Dendritic cell treated with granulocyte-macrophage colony-stimulating factor and Interleukin-4, amounts not matched to agents 40 ng/mL and 50 ng/mL, for 4 days (primary cell): ENCODE measurements around the gene PDSS2.

ENCODE experiments used
- H3K27ac Mint-ChIP-seq: one replicate; pipeline ENCODE4 v1.8.0; 2022; ENCODE audit warnings: mild to moderate bottlenecking, mixed read lengths
- H3K27me3 Mint-ChIP-seq: one replicate; pipeline ENCODE4 v1.8.0; 2022; ENCODE audit warnings: mild to moderate bottlenecking, mixed read lengths
- H3K36me3 Mint-ChIP-seq: one replicate; pipeline ENCODE4 v1.8.0; 2022; ENCODE audit warnings: low read depth, mixed read lengths
- H3K4me1 Mint-ChIP-seq: one replicate; pipeline ENCODE4 v1.8.0; 2022; ENCODE audit warnings: low read depth, mixed read lengths
- H3K4me3 Mint-ChIP-seq: one replicate; pipeline ENCODE4 v1.8.0; 2022; ENCODE audit warnings: mild to moderate bottlenecking, moderate library complexity, mixed read lengths
- H3K9me3 Mint-ChIP-seq: one replicate; pipeline ENCODE4 v1.8.0; 2022; ENCODE audit warnings: mixed read lengths
- intact Hi-C: fragments of 100-400 bp; cut with micrococcal nuclease; formaldehyde crosslinking; loops from one replicate; pipeline ENCODE4 v1.15.0; 2022

PDSS2 gene

GRCh38 chr6:107418118-107418517 lies 41.2 kb downstream of the PDSS2 start:
- Mint-ChIP-seq H3K4me1 (no peaks in the 10 kb centered on the region), H3K27me3 (no peaks in the 10 kb centered on the region), H3K36me3 (no peaks in the 10 kb centered on the region), H3K27ac (no peak overlapping the region), H3K4me3 (no peak overlapping the region), H3K9me3 (no peaks in the 10 kb centered on the region)
- intact Hi-C loops, result no loop called here

GRCh38 chr6:107416145-107416544 lies 43.2 kb downstream of the PDSS2 start:
- H3K4me1 Mint-ChIP-seq, result no peaks in the 10 kb centered on the region
- H3K9me3 Mint-ChIP-seq, result no peaks in the 10 kb centered on the region
- intact Hi-C loops, result no loop called here
- no peak overlapping the region for H3K27ac Mint-ChIP-seq
- H3K27me3 Mint-ChIP-seq, result no peaks in the 10 kb centered on the region
- H3K4me3 Mint-ChIP-seq, result no peak overlapping the region
- no peaks in the 10 kb centered on the region for H3K36me3 Mint-ChIP-seq

- peaks cover 4% of the 10 kb centered on the region for H3K4me1 Mint-ChIP-seq
- intact Hi-C loops, result no loop called here
- H3K36me3 Mint-ChIP-seq, result no peaks in the 10 kb centered on the region
- H3K27me3 Mint-ChIP-seq, result no peaks in the 10 kb centered on the region
- H3K27ac Mint-ChIP-seq, result no peak overlapping the region
- no peaks in the 10 kb centered on the region for H3K9me3 Mint-ChIP-seq
- no peak overlapping the region for H3K4me3 Mint-ChIP-seq
Observed at GRCh38 chr6:107413966-107414645, 45.3 kb downstream of the PDSS2 start.

DNA sequence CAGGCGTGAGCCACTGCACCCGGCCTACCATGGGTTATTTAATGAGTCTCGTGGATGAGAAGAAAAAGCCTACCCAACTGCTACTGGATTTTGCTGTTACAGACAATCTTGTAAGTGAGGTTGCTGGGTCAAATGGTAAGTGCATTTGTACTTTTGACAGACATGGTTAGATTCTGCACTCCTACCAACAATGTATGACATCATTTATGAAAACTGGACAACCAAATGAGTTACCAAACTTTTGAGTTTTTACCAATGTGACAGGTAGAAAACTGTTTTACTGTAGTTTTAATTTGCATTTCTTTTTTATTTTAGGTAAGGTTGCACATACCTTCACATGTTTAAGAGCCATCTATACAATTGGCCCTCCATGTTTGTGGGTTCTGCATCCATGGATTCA lies 48.2 kb downstream of the PDSS2 start:
- intact Hi-C loops, result no loop called here
- H3K4me3 Mint-ChIP-seq, result no peak overlapping the region
- no peaks in the 10 kb centered on the region for H3K36me3 Mint-ChIP-seq
- no peaks in the 10 kb centered on the region for H3K9me3 Mint-ChIP-seq
- H3K4me1 Mint-ChIP-seq, result peaks cover 9% of the 10 kb centered on the region
- no peaks in the 10 kb centered on the region for H3K27me3 Mint-ChIP-seq
- H3K27ac Mint-ChIP-seq, result no peak overlapping the region

- Mint-ChIP-seq H3K27me3 (no peaks in the 10 kb centered on the region), H3K4me3 (no peak overlapping the region), H3K27ac (no peak overlapping the region), H3K36me3 (peaks cover 6% of the 10 kb centered on the region), H3K4me1 (peaks cover 9% of the 10 kb centered on the region), H3K9me3 (peaks cover 7% of the 10 kb centered on the region)
- intact Hi-C loops, result no loop called here
Observed at GRCh38 chr6:107409942-107410341, 49.4 kb downstream of the PDSS2 start.

DNA sequence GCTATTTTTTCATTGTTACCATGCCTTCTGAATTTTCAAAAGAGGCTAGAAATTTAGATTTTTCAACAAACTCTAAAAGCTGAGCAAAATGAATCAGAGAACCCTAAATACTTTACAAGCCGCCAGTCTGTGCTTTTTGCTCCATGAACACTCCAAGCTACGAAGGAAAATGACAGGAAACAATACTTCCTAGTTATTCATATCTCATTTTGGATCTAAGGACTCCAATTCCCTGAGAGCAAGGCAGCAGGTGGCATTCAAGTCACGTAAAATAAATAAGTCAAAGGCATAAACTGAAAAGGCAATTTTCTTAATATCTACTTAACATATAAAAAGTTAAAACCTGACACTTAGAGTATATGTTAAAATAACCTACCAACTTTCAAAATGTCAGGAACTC lies 50.6 kb downstream of the PDSS2 start:
- Mint-ChIP-seq H3K36me3 (peaks cover 19% of the 10 kb centered on the region), H3K9me3 (peaks cover 20% of the 10 kb centered on the region), H3K27me3 (no peaks in the 10 kb centered on the region), H3K27ac (no peak overlapping the region), H3K4me1 (peaks cover 9% of the 10 kb centered on the region), H3K4me3 (no peak overlapping the region)
- intact Hi-C loops, result no loop called here

GRCh38 chr6:107405002-107405401 lies 54.4 kb downstream of the PDSS2 start:
- H3K27ac Mint-ChIP-seq, result no peak overlapping the region
- peaks cover 9% of the 10 kb centered on the region for H3K4me1 Mint-ChIP-seq
- H3K9me3 Mint-ChIP-seq, result peaks cover 48% of the 10 kb centered on the region
- H3K4me3 Mint-ChIP-seq, result no peak overlapping the region
- no peaks in the 10 kb centered on the region for H3K27me3 Mint-ChIP-seq
- H3K36me3 Mint-ChIP-seq, result peaks cover 56% of the 10 kb centered on the region
- intact Hi-C loops, result no loop called here

DNA sequence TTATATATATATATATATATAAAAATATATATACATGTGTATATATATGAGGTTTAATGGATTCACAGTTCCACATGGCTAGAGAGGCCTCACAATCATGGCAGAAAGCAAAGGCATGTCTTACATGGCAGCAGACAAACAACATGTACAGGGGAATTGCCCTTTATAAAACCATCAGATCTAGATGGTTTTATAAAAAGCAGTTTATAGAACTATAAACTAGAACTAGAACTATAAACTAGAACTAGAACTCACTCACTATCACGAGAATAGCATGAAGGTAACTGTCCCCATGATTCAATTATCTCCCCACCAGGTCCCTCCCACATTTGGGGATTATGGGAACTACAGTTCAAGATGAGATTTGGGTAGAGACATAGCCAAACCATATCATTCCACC lies 56.8 kb downstream of the PDSS2 start:
- H3K27ac Mint-ChIP-seq, result no peak overlapping the region
- intact Hi-C loops, result no loop called here
- peaks cover 48% of the 10 kb centered on the region for H3K9me3 Mint-ChIP-seq
- peaks cover 9% of the 10 kb centered on the region for H3K4me1 Mint-ChIP-seq
- peaks cover 56% of the 10 kb centered on the region for H3K36me3 Mint-ChIP-seq
- H3K4me3 Mint-ChIP-seq, result no peak overlapping the region
- no peaks in the 10 kb centered on the region for H3K27me3 Mint-ChIP-seq

GRCh38 chr6:107401573-107401972 lies 57.8 kb downstream of the PDSS2 start:
- H3K4me3 Mint-ChIP-seq, result no peak overlapping the region
- peaks cover 56% of the 10 kb centered on the region for H3K36me3 Mint-ChIP-seq
- H3K27me3 Mint-ChIP-seq, result no peaks in the 10 kb centered on the region
- intact Hi-C loops, result no loop called here
- no peak overlapping the region for H3K27ac Mint-ChIP-seq
- H3K9me3 Mint-ChIP-seq, result peaks cover 52% of the 10 kb centered on the region
- H3K4me1 Mint-ChIP-seq, result peaks cover 4% of the 10 kb centered on the region

- no peaks in the 10 kb centered on the region for H3K27me3 Mint-ChIP-seq
- no peak overlapping the region for H3K27ac Mint-ChIP-seq
- H3K4me3 Mint-ChIP-seq, result no peak overlapping the region
- H3K9me3 Mint-ChIP-seq, result peaks cover 61% of the 10 kb centered on the region
- peaks cover 63% of the 10 kb centered on the region for H3K36me3 Mint-ChIP-seq
- peaks cover 4% of the 10 kb centered on the region for H3K4me1 Mint-ChIP-seq
- intact Hi-C loops, result no loop called here
Observed at GRCh38 chr6:107400616-107401147, 58.7 kb downstream of the PDSS2 start.

GRCh38 chr6:107399935-107400334 lies 59.4 kb downstream of the PDSS2 start:
- Mint-ChIP-seq H3K27me3 (no peaks in the 10 kb centered on the region), H3K4me1 (peaks cover 4% of the 10 kb centered on the region), H3K27ac (no peak overlapping the region), H3K9me3 (peaks cover 61% of the 10 kb centered on the region), H3K4me3 (no peak overlapping the region), H3K36me3 (peaks cover 58% of the 10 kb centered on the region)
- intact Hi-C loops, result no loop called here

- Mint-ChIP-seq H3K9me3 (peaks cover 60% of the 10 kb centered on the region), H3K4me3 (no peak overlapping the region), H3K36me3 (peaks cover 55% of the 10 kb centered on the region), H3K27me3 (no peaks in the 10 kb centered on the region), H3K27ac (no peak overlapping the region), H3K4me1 (peaks cover 4% of the 10 kb centered on the region)
- intact Hi-C loops, result no loop called here
Observed at GRCh38 chr6:107398001-107398400, 61.4 kb downstream of the PDSS2 start.

GRCh38 chr6:107396211-107396610 lies 63.2 kb downstream of the PDSS2 start:
- Mint-ChIP-seq H3K36me3 (peaks cover 41% of the 10 kb centered on the region), H3K27me3 (no peaks in the 10 kb centered on the region), H3K4me1 (peaks cover 4% of the 10 kb centered on the region), H3K27ac (no peak overlapping the region), H3K4me3 (no peak overlapping the region), H3K9me3 (peaks cover 50% of the 10 kb centered on the region)
- intact Hi-C loops, result no loop called here

DNA sequence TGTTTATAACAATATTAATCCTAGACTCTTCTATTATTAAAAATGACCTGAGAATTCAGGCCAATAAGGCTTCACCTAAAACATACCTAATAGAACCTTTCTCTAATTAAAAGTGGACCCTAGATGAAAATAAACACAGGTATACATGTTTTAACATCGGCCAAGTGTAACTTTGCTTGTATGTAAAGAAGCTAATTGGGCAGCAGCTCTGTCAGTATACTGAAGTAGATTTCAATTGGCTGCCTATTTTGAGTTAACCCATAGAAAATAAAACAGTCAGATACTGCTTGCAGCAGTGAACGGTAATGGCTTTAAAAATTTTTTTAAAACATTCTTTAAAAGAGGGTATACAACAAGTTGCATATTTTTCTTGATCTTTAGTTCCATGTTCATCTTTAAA lies 67.3 kb downstream of the PDSS2 start:
- intact Hi-C loops, result no loop called here
- no peak overlapping the region for H3K4me3 Mint-ChIP-seq
- H3K27ac Mint-ChIP-seq, result no peak overlapping the region
- peaks cover 35% of the 10 kb centered on the region for H3K36me3 Mint-ChIP-seq
- no peaks in the 10 kb centered on the region for H3K4me1 Mint-ChIP-seq
- H3K27me3 Mint-ChIP-seq, result no peaks in the 10 kb centered on the region
- peaks cover 44% of the 10 kb centered on the region for H3K9me3 Mint-ChIP-seq
